Measurements from ENCODE around the gene CHRNB4. TPM values are rescaled to one million over a fixed set of nuclear protein-coding genes. Genes with fewer than 3 reads are reported as not detected.

Gene CHRNB4
- total RNA-seq, 1 donor from 2014 or later, result not detected

GRCh38 chr15:78635346-78635745 lies 5.7 kb downstream of the CHRNB4 start:
- Histone ChIP-seq H3K9me3 (replicated peaks) (peaks cover 15% of the 10 kb centered on the region), H3K27me3 (ENCODE audit: low read depth) (peaks cover 26% of the 10 kb centered on the region), H3K36me3 (no peaks in the 10 kb centered on the region), H3K27ac (replicated peaks) (no peak overlapping the region), H3K4me1 (peaks cover under 1% of the 10 kb centered on the region), H3K4me3 (no peak overlapping the region)
- intact Hi-C loops (cut with micrococcal nuclease), result no loop called here
- TF ChIP-seq CTCF (IDR thresholded peaks at IDR 0.05; ENCODE audit: borderline replicate concordance), result no peak
- no peak for DNase-seq

GRCh38 chr15:78634210-78635145 lies 6.5 kb downstream of the CHRNB4 start:
- H3K4me3 ChIP-seq, result no peak overlapping the region
- no peak overlapping the region for H3K27ac ChIP-seq (replicated peaks)
- TF ChIP-seq CTCF (IDR thresholded peaks at IDR 0.05; ENCODE audit: borderline replicate concordance), result no peak
- H3K9me3 ChIP-seq (replicated peaks), result peaks cover 15% of the 10 kb centered on the region
- no peak for DNase-seq
- H3K4me1 ChIP-seq, result no peaks in the 10 kb centered on the region
- intact Hi-C loops (cut with micrococcal nuclease), result no loop called here
- peaks cover 21% of the 10 kb centered on the region for H3K27me3 ChIP-seq (ENCODE audit: low read depth)
- H3K36me3 ChIP-seq, result no peaks in the 10 kb centered on the region

- TF ChIP-seq CTCF (IDR thresholded peaks at IDR 0.05; ENCODE audit: borderline replicate concordance), result no peak
- no peaks in the 10 kb centered on the region for H3K36me3 ChIP-seq
- H3K27me3 ChIP-seq (ENCODE audit: low read depth), result peaks cover 24% of the 10 kb centered on the region
- intact Hi-C loops (cut with micrococcal nuclease), result no loop called here
- H3K4me3 ChIP-seq, result no peak overlapping the region
- DNase-seq, result no peak
- H3K9me3 ChIP-seq (replicated peaks), result peaks cover 15% of the 10 kb centered on the region
- H3K4me1 ChIP-seq, result no peaks in the 10 kb centered on the region
- H3K27ac ChIP-seq (replicated peaks), result no peak overlapping the region
These were observed 7.7 kb downstream of the CHRNB4 start for GRCh38 chr15:78633348-78633747.

- Histone ChIP-seq H3K27me3 (ENCODE audit: low read depth) (peaks cover 33% of the 10 kb centered on the region), H3K27ac (replicated peaks) (no peak overlapping the region), H3K36me3 (no peaks in the 10 kb centered on the region), H3K4me1 (no peaks in the 10 kb centered on the region), H3K9me3 (replicated peaks) (peaks cover 15% of the 10 kb centered on the region), H3K4me3 (no peak overlapping the region)
- intact Hi-C loops (cut with micrococcal nuclease), result no loop called here
- no peak for TF ChIP-seq CTCF (IDR thresholded peaks at IDR 0.05; ENCODE audit: borderline replicate concordance)
- DNase-seq, result no peak
These were observed 9.9 kb downstream of the CHRNB4 start for GRCh38 chr15:78630886-78631633.

GRCh38 chr15:78629716-78630065 lies 11.3 kb downstream of the CHRNB4 start:
- H3K4me1 ChIP-seq, result no peaks in the 10 kb centered on the region
- H3K27ac ChIP-seq (replicated peaks), result no peak overlapping the region
- DNase-seq, result no peak
- no peak for TF ChIP-seq CTCF (IDR thresholded peaks at IDR 0.05; ENCODE audit: borderline replicate concordance)
- H3K9me3 ChIP-seq (replicated peaks), result peaks cover 15% of the 10 kb centered on the region
- intact Hi-C loops (cut with micrococcal nuclease), result no loop called here
- H3K36me3 ChIP-seq, result no peaks in the 10 kb centered on the region
- no peak overlapping the region for H3K4me3 ChIP-seq
- peaks cover 45% of the 10 kb centered on the region for H3K27me3 ChIP-seq (ENCODE audit: low read depth)
